Endothelial cell of umbilical vein (primary cell): Measurements from ENCODE around the gene SYNGR4. TPM values are rescaled to one million over a fixed set of nuclear protein-coding genes. Genes with fewer than 3 reads are reported as not detected.

Experiments used
- BruUV-seq: library from RNA; stranded (reverse); fragments of 400-500 nt; replicated peaks from 2 replicates; lab custom pipeline; 2021; lab: Mats Ljungman, UMichigan
- CTCF ChIA-PET: fragments of 300-600, 350-600 bp; sonication (Branson Sonifier 250); formaldehyde crosslinking; loops from one replicate; lab custom pipeline; 2021; ENCODE audit warnings: antibody characterized with exemption, inconsistent platforms; lab: Charles Lee
- POLR2A ChIA-PET: fragments of 300-600, 350-600 bp; sonication (Branson Sonifier 250); formaldehyde crosslinking; loops from one replicate; lab custom pipeline; 2021; ENCODE audit warnings: antibody characterized with exemption, inconsistent platforms; lab: Charles Lee
- DNase-seq: peaks from one replicate; pipeline ENCODE4 v3.0.0-alpha.2; 2011; ENCODE audit warnings: low read depth, low spot score
- FAIRE-seq: peaks from 2 replicates; lab custom pipeline; 2011; peaks lifted over from hg19 to GRCh38; lab: Jason Lieb, UNC
- H2AFZ ChIP-seq: 2 replicates; pipeline ENCODE4 v1.6.0; 2012; ENCODE audit warnings: low read depth, low read length, control low read depth, inconsistent platforms
- H3K27ac ChIP-seq: 2 replicates; pipeline ENCODE4 v1.5.1; 2011; ENCODE audit warnings: low read depth, mild to moderate bottlenecking, control low read depth, low read length, moderate library complexity; ENCODE audit not compliant: insufficient read depth
- H3K27me3 ChIP-seq, 2 experiments: 2 replicates each; pipeline versions ENCODE4 v1.6.0 to v1.6.1; 2011; ENCODE audit warnings: low read length in 2 of 2, mixed read lengths in 1 of 2; ENCODE audit not compliant: control insufficient read depth in 2 of 2, insufficient read depth in 2 of 2
- H3K36me3 ChIP-seq, 2 experiments: 2 replicates in 1 of 2; 3 replicates in 1 of 2; pipeline ENCODE4 v1.5.1; 2011; ENCODE audit warnings: low read length in 2 of 2, mild to moderate bottlenecking in 1 of 2, moderate library complexity in 1 of 2; ENCODE audit not compliant: control insufficient read depth in 2 of 2, insufficient read depth in 2 of 2; ENCODE audit errors: extremely low read depth in 1 of 2
- H3K4me1 ChIP-seq: 3 replicates; pipeline ENCODE4 v1.5.1; 2011; ENCODE audit warnings: mild to moderate bottlenecking, low read length; ENCODE audit not compliant: control insufficient read depth, insufficient read depth; ENCODE audit errors: extremely low read depth
- H3K4me2 ChIP-seq: 2 replicates; pipeline ENCODE4 v1.6.1; 2011; ENCODE audit warnings: low read length, control low read depth, mixed read lengths; ENCODE audit not compliant: insufficient read depth
- H3K4me3 ChIP-seq, 3 experiments: fragments of 200-600 bp in 1 of 3; sonication (generic), shearing (Covaris generic) in 1 of 3; replicated peaks in 1 of 3; 2 replicates each; pipeline ENCODE4 v1.5.1; 2011 to 2016; ENCODE audit warnings: control low read depth in 3 of 3, low read length in 3 of 3, mild to moderate bottlenecking in 2 of 3, inconsistent platforms in 1 of 3, low read depth in 1 of 3, moderate library complexity in 1 of 3; ENCODE audit not compliant: insufficient read depth in 1 of 3
- H3K79me2 ChIP-seq: 2 replicates; pipeline ENCODE4 v1.6.0; 2012; ENCODE audit warnings: low read length, inconsistent platforms; ENCODE audit not compliant: control insufficient read depth, insufficient read depth
- H3K9ac ChIP-seq: replicated peaks from 2 replicates; pipeline ENCODE3; 2011; ENCODE audit warnings: low read length, control low read depth; ENCODE audit not compliant: insufficient read depth; ENCODE audit errors: extremely low read depth
- H3K9me1 ChIP-seq: replicated peaks from 3 replicates; pipeline ENCODE4 v1.6.0; 2011; ENCODE audit warnings: mild to moderate bottlenecking, low read length; ENCODE audit not compliant: control insufficient read depth, insufficient read depth; ENCODE audit errors: extremely low read depth
- H3K9me3 ChIP-seq: replicated peaks from 2 replicates; pipeline ENCODE4 v1.5.1; 2012; ENCODE audit warnings: low read length, inconsistent platforms; ENCODE audit not compliant: control insufficient read depth, insufficient read depth
- H4K20me1 ChIP-seq: replicated peaks from 2 replicates; pipeline ENCODE3; 2011; ENCODE audit warnings: mild to moderate bottlenecking, low read length; ENCODE audit not compliant: control insufficient read depth, insufficient read depth; ENCODE audit errors: extremely low read depth
- FOS ChIP-seq: IDR thresholded peaks from 2 replicates; pipeline ENCODE4 v1.6.1; 2011; ENCODE audit warnings: mild to moderate bottlenecking, low read length, moderate library complexity, borderline replicate concordance; ENCODE audit not compliant: insufficient read depth
- GATA2 ChIP-seq: IDR thresholded peaks from 2 replicates; pipeline ENCODE4 v1.7.0; 2011; ENCODE audit warnings: low read depth, mild to moderate bottlenecking, moderate library complexity, mixed read lengths, low read length; ENCODE audit not compliant: insufficient read length, insufficient read depth
- JUN ChIP-seq: IDR thresholded peaks from 2 replicates; pipeline ENCODE4 v1.6.1; 2011; ENCODE audit warnings: borderline replicate concordance, low read depth; ENCODE audit not compliant: insufficient read length, insufficient read depth
- MYC ChIP-seq: IDR thresholded peaks from one replicate; pipeline ENCODE4 v1.6.1; 2011; ENCODE audit warnings: mild to moderate bottlenecking, low read depth, low read length
- POLR2A ChIP-seq: IDR thresholded peaks from 2 replicates; pipeline ENCODE4 v1.6.1; 2012; ENCODE audit warnings: low read depth, mild to moderate bottlenecking, control low read depth, low read length
- POLR2AphosphoS5 ChIP-seq: IDR thresholded peaks from 2 replicates; pipeline ENCODE4 v1.6.1; 2012; ENCODE audit warnings: low read depth, mild to moderate bottlenecking, control low read depth, low read length, moderate library complexity; ENCODE audit not compliant: insufficient read depth
- dilution Hi-C: fragments of 300-500 bp; cut with MboI; formaldehyde crosslinking; loops from one replicate; pipeline ENCODE4 v1.15.0; 2019; ENCODE audit warnings: low sequenced_read_pairs; ENCODE audit not compliant: extremely low pct_ligation_motif_present
- intact Hi-C: fragments of 100-400 bp; cut with micrococcal nuclease; formaldehyde crosslinking; loops from one replicate; pipeline ENCODE4 v1.10.0; 2022
- polyA plus RNA-seq, 4 experiments: library from polyadenylated mRNA; depleted of rRNA in 3 of 4; stranded (reverse) in 3 of 4; unstranded in 1 of 4; fragments of >200 nt; gene quantifications; 2 replicates each; pipeline versions ENCODE4 v1.2.1 to v1.2.3, GENCODE V29; 2011 to 2012; ENCODE audit warnings: missing spikeins in 1 of 4
- total RNA-seq: library from RNA; stranded (reverse); gene quantifications from 2 replicates; pipeline ENCODE4 v1.2.3, GENCODE V29; 2021
- TF ChIP-seq, protein P1 (sequence below), 2 donors: IDR thresholded peaks; 1 replicate in 1 of 2; 2 replicates in 1 of 2; pipeline ENCODE4 v1.5.1; 2011; ENCODE audit warnings: low read length in 2 of 2, mild to moderate bottlenecking in 2 of 2, moderate library complexity in 2 of 2, control low read depth in 1 of 2, inconsistent platforms in 1 of 2, low read depth in 1 of 2; ENCODE audit not compliant: insufficient read depth in 1 of 2; ENCODE audit errors: extremely low read depth in 1 of 2
- TF ChIP-seq, protein P2 (sequence below): IDR thresholded peaks from 2 replicates; pipeline ENCODE4 v1.6.1; 2011; ENCODE audit not compliant: insufficient read depth, insufficient read length

The SYNGR4 gene
- total and polyA plus RNA-seq, 2 donors (not counting 3 experiments of a cell fraction or from before 2014, with no cell fraction given), result not detected

- Histone ChIP-seq H3K9me1 (no peaks in the 10 kb centered on the region), H3K4me3 (no peak overlapping the region), H3K4me2 (no peak overlapping the region), H2AFZ (no peak overlapping the region), H3K79me2 (no peaks in the 10 kb centered on the region), H3K9ac (no peak overlapping the region), H3K4me1 (peaks cover 10% of the 10 kb centered on the region), H3K9me3 (no peaks in the 10 kb centered on the region), H3K36me3 (no peaks in the 10 kb centered on the region), H3K27me3 (peaks cover 0 to 4% of the 10 kb centered on the region in 2 experiments), H3K27ac (no peak overlapping the region), H4K20me1 (no peaks in the 10 kb centered on the region)
- no peak for DNase-seq
- TF ChIP-seq, protein P1, sequence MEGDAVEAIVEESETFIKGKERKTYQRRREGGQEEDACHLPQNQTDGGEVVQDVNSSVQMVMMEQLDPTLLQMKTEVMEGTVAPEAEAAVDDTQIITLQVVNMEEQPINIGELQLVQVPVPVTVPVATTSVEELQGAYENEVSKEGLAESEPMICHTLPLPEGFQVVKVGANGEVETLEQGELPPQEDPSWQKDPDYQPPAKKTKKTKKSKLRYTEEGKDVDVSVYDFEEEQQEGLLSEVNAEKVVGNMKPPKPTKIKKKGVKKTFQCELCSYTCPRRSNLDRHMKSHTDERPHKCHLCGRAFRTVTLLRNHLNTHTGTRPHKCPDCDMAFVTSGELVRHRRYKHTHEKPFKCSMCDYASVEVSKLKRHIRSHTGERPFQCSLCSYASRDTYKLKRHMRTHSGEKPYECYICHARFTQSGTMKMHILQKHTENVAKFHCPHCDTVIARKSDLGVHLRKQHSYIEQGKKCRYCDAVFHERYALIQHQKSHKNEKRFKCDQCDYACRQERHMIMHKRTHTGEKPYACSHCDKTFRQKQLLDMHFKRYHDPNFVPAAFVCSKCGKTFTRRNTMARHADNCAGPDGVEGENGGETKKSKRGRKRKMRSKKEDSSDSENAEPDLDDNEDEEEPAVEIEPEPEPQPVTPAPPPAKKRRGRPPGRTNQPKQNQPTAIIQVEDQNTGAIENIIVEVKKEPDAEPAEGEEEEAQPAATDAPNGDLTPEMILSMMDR (IDR thresholded peaks at IDR 0.05; ENCODE audit: extremely low read depth in 1 of 2, insufficient read depth in 1 of 2, low read depth in 1 of 2, low read length in 2 of 2), result no peak
- TF ChIP-seq FOS (no peak), JUN (no peak), POLR2A (no peak), GATA2 (no peak), POLR2AphosphoS5 (no peak), MYC (no peak)
- TF ChIP-seq, protein P2, sequence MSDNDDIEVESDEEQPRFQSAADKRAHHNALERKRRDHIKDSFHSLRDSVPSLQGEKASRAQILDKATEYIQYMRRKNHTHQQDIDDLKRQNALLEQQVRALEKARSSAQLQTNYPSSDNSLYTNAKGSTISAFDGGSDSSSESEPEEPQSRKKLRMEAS, result no peak
- intact Hi-C loops, result no loop called here
- FAIRE-seq, result no peak
- dilution Hi-C loops, result no loop called here
- ChIA-PET POLR2A (interaction anchor here (0.6 kb wide), 1 partner anchor 86 kb away, joined by 3 read pairs; no protein-coding TSS in a partner anchor), CTCF (interaction anchor here (0.7 to 3.1 kb wide), 3 partner anchors 10 to 44 kb away, joined by 3 to 22 read pairs (median 3); partner anchors contain the start of gene KDELR1)
- no TSS peak for BruUV-seq
Measured at GRCh38 chr19:48401287-48401686, 37.1 kb downstream of the SYNGR4 start.
